Thyroid gland (tissue), 4 donors: ENCODE results near the gene ITGAD.

Experiments
- CTCF ChIP-seq, 6 experiments: fragments of 200-600 bp in 3 of 6; fragments of 450-650 bp in 3 of 6; sonication (generic) in 3 of 6; IDR thresholded peaks; one replicate each; pipeline ENCODE4 v1.5.1; 2016 to 2019; ENCODE audit warnings: antibody characterized with exemption in 6 of 6, mild to moderate bottlenecking in 2 of 6, inconsistent platforms in 1 of 6, moderate library complexity in 1 of 6
- POLR2A ChIP-seq, 2 donors: fragments of 450-650 bp; IDR thresholded peaks; one replicate each; pipeline ENCODE4 v1.6.1; 2017; ENCODE audit warnings: antibody characterized with exemption in 2 of 2, mild to moderate bottlenecking in 2 of 2, moderate library complexity in 1 of 2

- TF ChIP-seq CTCF (IDR thresholded peaks at IDR 0.05): no peak
- TF ChIP-seq POLR2A (IDR thresholded peaks at IDR 0.05): no peak
Measured at GRCh38 chr16:31414706-31415105, 21.6 kb downstream of the ITGAD start.
